BE2C (cell line): ENCODE data around the gene NFKBIZ.

Experiments used
- DNase-seq: peaks from one replicate; pipeline ENCODE4 v3.0.0-alpha.2; 2020
- H3K27me3 ChIP-seq: fragments of 250-450 bp; sonication (Bioruptor Pico); 2 replicates; pipeline ENCODE4 v1.5.1; 2020; ENCODE audit warnings: mild to moderate bottlenecking
- H3K36me3 ChIP-seq: fragments of 250-450 bp; sonication (Bioruptor Pico); 2 replicates; pipeline ENCODE4 v1.5.1; 2020; ENCODE audit warnings: mild to moderate bottlenecking
- H3K4me1 ChIP-seq: fragments of 250-450 bp; sonication (Bioruptor Pico); 2 replicates; pipeline ENCODE4 v1.5.1; 2020
- H3K4me3 ChIP-seq: 2 replicates; pipeline ENCODE4 v1.5.1; 2011; ENCODE audit warnings: low read depth, low read length
- H3K9me3 ChIP-seq: fragments of 250-450 bp; sonication (Bioruptor Pico); 2 replicates; pipeline ENCODE4 v1.5.1; 2020
- CTCF ChIP-seq: IDR thresholded peaks from 2 replicates; pipeline ENCODE4 v1.5.1; 2012; ENCODE audit warnings: mild to moderate bottlenecking, low read depth, low read length

NFKBIZ gene

GRCh38 chr3:101851072-101851770 lies 1.9 kb downstream of the NFKBIZ start:
- peaks cover 16% of the 10 kb centered on the region for H3K36me3 ChIP-seq
- TF ChIP-seq CTCF: no peak

GRCh38 chr3:101851850-101852714 lies 2.8 kb downstream of the NFKBIZ start:
- TF ChIP-seq CTCF: no peak
- Histone ChIP-seq H3K4me3 (no peak overlapping the region), H3K27me3 (no peaks in the 10 kb centered on the region), H3K4me1 (0 out of 2 replicates have a peak, but pooled peaks cover 3% of the 10 kb centered on the region), H3K36me3 (peaks cover 16% of the 10 kb centered on the region), H3K9me3 (no peaks in the 10 kb centered on the region)
- no peak for DNase-seq

More at GRCh38 chr3:101851072-101851770, 1.9 kb downstream of the NFKBIZ start:
- Histone ChIP-seq H3K9me3 (no peaks in the 10 kb centered on the region), H3K4me1 (0 out of 2 replicates have a peak, but pooled peaks cover 3% of the 10 kb centered on the region), H3K27me3 (no peaks in the 10 kb centered on the region), H3K4me3 (peak overlapping the region; percentile 89)
- no peak for DNase-seq

- no peaks in the 10 kb centered on the region for H3K27me3 ChIP-seq
- H3K9me3 ChIP-seq: no peaks in the 10 kb centered on the region
- DNase-seq: no peak
- H3K4me3 ChIP-seq: no peak overlapping the region
- H3K36me3 ChIP-seq: peaks cover 16% of the 10 kb centered on the region
- H3K4me1 ChIP-seq: 0 out of 2 replicates have a peak, but pooled peaks cover 3% of the 10 kb centered on the region
- TF ChIP-seq CTCF: no peak
Observed at GRCh38 chr3:101852983-101853840, 3.9 kb downstream of the NFKBIZ start.

DNA sequence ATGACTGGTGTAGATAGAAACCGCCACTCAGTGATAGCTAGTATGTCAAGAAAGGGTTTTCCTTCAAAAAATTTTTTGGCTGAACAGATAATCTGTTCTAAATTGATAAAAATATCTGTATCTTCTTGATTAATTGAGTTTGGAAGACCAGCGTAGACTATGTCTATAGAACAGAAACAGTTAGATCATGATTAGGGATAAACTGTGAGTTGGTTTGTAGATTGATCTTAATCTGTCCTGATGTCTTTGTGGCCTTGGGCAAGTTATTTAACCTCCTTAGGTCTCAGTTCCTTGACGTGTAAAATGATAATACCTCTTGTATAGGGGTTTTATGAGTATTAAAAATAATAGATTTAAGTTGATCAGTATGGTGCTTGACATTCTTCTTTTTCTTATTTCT lies 4.7 kb downstream of the NFKBIZ start:
- DNase-seq: no peak
- H3K9me3 ChIP-seq: no peaks in the 10 kb centered on the region
- TF ChIP-seq CTCF: no peak
- no peak overlapping the region for H3K4me3 ChIP-seq
- no peaks in the 10 kb centered on the region for H3K4me1 ChIP-seq
- peaks cover 16% of the 10 kb centered on the region for H3K36me3 ChIP-seq
- H3K27me3 ChIP-seq: no peaks in the 10 kb centered on the region

- H3K9me3 ChIP-seq: no peaks in the 10 kb centered on the region
Observed at GRCh38 chr3:101854608-101855304, 5.4 kb downstream of the NFKBIZ start.

More at GRCh38 chr3:101854608-101855304, 5.4 kb downstream of the NFKBIZ start:
- Histone ChIP-seq H3K27me3 (no peaks in the 10 kb centered on the region), H3K4me3 (no peak overlapping the region), H3K36me3 (peaks cover 19% of the 10 kb centered on the region), H3K4me1 (no peaks in the 10 kb centered on the region)
- DNase-seq: no peak
- TF ChIP-seq CTCF: no peak
